ENCODE data around the gene EPHB2. TPM values are rescaled to one million over a fixed set of nuclear protein-coding genes. Genes with fewer than 3 reads are reported as not detected.

EPHB2 gene
- total RNA-seq, 1 donor from 2014 or later, result 40.3 TPM

DNA sequence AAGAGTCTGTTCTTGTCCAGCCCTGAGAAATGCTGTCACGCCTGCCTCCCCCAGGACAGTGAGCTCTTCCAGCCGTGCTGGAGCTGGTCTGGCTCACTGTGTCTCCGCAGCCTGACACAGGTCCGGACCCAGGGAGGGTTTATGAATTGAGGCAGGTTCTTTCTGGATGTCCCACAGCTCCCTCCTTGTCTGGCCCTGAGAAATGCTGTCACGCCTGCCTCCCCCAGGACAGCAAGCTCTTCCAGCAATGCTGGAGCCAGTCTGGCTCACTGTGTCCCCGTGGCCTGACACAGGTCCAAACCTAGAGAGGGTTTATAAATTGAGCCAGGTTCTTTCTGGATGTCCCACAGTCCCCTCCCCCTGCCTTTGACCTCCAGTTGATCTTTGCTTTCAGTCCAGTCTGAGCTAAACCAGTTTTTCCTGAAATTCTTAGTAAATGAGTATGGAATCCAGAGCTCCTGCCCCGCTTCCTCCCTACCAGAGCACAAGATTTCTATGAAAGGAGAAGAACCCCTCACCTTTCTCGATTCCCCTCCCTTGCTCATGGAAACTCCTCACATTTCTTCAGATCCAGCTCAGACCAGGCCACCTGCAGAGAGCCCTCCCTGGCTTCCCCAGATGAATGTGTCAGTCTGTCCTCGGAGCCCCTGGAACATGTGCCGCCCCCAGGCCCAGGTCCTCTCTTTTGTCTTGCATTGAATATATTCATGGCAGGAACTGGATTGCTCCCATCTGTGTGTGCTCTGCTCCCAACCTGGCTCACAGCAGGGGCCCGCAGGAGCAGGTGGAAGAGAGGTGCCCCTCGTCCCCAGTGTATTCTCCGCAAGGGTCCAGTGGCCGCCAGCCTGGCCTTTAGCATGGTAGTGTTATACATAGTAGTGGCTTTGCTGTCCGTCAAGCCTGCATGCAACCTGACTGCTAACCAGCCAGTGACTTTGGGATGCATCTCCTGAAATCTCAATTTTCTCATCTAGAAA, 116.3 kb downstream of the EPHB2 start:
- TF ChIP-seq, protein P1, sequence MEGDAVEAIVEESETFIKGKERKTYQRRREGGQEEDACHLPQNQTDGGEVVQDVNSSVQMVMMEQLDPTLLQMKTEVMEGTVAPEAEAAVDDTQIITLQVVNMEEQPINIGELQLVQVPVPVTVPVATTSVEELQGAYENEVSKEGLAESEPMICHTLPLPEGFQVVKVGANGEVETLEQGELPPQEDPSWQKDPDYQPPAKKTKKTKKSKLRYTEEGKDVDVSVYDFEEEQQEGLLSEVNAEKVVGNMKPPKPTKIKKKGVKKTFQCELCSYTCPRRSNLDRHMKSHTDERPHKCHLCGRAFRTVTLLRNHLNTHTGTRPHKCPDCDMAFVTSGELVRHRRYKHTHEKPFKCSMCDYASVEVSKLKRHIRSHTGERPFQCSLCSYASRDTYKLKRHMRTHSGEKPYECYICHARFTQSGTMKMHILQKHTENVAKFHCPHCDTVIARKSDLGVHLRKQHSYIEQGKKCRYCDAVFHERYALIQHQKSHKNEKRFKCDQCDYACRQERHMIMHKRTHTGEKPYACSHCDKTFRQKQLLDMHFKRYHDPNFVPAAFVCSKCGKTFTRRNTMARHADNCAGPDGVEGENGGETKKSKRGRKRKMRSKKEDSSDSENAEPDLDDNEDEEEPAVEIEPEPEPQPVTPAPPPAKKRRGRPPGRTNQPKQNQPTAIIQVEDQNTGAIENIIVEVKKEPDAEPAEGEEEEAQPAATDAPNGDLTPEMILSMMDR (conservative IDR thresholded peaks at IDR 0.05), result no peak
- Mint-ChIP-seq H3K4me1 (ENCODE audit: unreplicated experiment) (peaks cover 55% of the 10 kb centered on the region), H3K27ac (peak overlapping the region; percentile 94), H3K27me3 (no peaks in the 10 kb centered on the region), H3K4me3 (peak overlapping the region; percentile 84), H3K9me3 (no peaks in the 10 kb centered on the region), H3K36me3 (no peaks in the 10 kb centered on the region)
- DNase-seq (ENCODE audit: extremely low spot score, unreplicated experiment), result no peak

- Mint-ChIP-seq H3K4me3 (no peak overlapping the region), H3K9me3 (no peaks in the 10 kb centered on the region), H3K4me1 (ENCODE audit: unreplicated experiment) (peaks cover 55% of the 10 kb centered on the region), H3K27me3 (no peaks in the 10 kb centered on the region), H3K36me3 (no peaks in the 10 kb centered on the region), H3K27ac (peak overlapping the region; percentile 94)
- TF ChIP-seq, protein P1 (conservative IDR thresholded peaks at IDR 0.05), result no peak
- DNase-seq (ENCODE audit: extremely low spot score, unreplicated experiment), result no peak
Measured at GRCh38 chr1:22827666-22828483, 117.2 kb downstream of the EPHB2 start.

DNA sequence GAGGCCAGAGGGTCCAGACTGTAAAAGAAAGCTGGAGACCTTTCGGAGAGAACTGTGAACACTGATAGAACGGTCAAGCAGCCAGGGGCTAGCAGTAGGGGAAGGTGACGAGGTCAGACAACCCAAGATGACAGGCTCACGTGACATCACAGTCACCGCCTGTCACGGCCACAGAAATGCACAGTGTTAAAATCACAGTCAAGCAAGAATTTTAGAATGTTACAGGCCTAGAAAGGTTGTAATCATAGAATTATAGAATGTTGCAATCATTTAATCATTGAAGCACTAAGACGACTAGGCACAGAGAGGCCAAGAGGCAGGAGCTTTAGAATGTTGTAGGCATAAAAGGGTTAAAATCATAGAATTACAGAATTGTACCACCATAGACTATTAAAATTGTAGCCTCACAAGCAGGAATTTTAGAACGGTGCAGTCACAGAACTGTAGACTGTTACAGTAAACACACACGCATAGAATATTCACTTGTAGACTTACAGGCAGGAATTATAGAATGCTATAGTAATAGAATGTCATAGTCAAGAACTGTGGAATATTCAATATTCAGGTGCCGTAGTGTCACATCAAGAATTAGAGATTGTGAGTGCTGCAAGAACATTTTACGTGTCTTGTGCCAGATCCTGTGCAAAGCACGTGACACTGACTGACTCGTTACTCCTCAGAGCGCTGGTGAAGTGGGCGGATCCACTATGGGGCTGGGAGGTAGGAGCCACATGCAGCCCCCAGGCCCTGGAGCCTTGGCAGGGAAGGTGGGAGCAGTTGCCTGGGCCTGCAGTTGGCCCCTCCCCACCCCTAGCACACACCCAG, 118.1 kb downstream of the EPHB2 start:
- Mint-ChIP-seq H3K36me3 (no peaks in the 10 kb centered on the region), H3K27ac (peak overlapping the region; percentile 89), H3K4me1 (ENCODE audit: unreplicated experiment) (peaks cover 54% of the 10 kb centered on the region), H3K9me3 (no peaks in the 10 kb centered on the region), H3K4me3 (peak overlapping the region; percentile 58), H3K27me3 (no peaks in the 10 kb centered on the region)
- no peak for DNase-seq (ENCODE audit: extremely low spot score, unreplicated experiment)
- TF ChIP-seq, protein P1 (conservative IDR thresholded peaks at IDR 0.05), result no peak

DNA sequence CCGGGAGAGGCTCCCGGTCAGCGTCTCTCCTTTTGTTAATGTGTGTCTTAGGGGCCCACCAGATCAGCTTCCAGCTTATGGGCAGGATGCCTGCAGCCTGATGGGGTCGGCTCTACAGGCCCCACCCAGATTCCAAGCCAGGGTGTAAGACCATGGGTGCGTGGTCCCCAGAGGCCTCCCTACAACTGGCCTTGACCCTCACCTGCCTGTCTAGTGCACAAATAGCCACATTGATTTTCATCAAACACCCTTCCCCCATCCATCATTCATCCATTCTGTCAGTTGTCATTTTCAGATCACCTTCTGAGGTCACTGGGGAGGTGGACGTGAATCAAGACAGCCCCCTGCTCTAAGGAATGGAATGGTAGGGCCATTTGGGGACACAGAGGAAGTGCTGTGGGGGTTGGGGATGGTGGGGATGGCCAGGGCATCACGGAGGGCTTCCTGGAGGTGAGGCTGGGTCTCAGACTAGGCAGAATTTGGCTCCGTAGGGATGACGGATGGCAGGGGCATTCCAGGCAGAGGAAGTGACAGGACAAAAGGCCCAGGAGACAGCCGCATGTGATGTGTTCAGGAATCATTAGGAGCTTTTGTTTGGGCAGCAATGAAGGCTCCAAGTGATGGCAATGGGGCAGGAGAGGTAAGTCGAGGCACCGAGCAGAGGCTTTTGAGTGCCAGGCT, 118.8 kb downstream of the EPHB2 start:
- H3K4me3 Mint-ChIP-seq, result peak overlapping the region; percentile 58

More for the DNA sequence above, 118.8 kb downstream of the EPHB2 start:
- H3K36me3 Mint-ChIP-seq, result no peaks in the 10 kb centered on the region
- no peak for DNase-seq (ENCODE audit: extremely low spot score, unreplicated experiment)
- TF ChIP-seq, protein P1 (conservative IDR thresholded peaks at IDR 0.05), result no peak
- peaks cover 49% of the 10 kb centered on the region for H3K4me1 Mint-ChIP-seq (ENCODE audit: unreplicated experiment)
- no peaks in the 10 kb centered on the region for H3K27me3 Mint-ChIP-seq
- H3K9me3 Mint-ChIP-seq, result no peaks in the 10 kb centered on the region
- peak overlapping the region; percentile 89 for H3K27ac Mint-ChIP-seq

Data from type B pancreatic cell (in vitro differentiated cells).